Measurements from ENCODE around the gene PDZRN4.
A peak's percentile ranks its signal among the peaks of the same experiment; 100 is the strongest.

The PDZRN4 gene

DNA sequence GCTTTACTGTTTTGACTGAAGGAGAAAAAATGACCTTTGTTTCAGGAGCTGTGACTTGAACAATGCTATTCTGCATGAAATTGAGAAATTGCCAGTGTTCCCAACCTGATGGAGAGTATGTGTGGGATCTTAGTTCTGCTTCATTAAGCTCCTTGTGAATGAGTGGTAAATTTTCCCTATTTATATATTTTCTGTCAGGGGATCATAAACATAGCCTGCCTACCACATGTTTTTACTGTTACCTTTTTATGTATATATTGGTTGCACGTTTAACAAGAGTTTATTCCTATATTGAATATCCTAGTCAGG is 271.7 kb downstream of the PDZRN4 start:
- DNase-seq (ENCODE audit: low spot score), result no peak

DNA sequence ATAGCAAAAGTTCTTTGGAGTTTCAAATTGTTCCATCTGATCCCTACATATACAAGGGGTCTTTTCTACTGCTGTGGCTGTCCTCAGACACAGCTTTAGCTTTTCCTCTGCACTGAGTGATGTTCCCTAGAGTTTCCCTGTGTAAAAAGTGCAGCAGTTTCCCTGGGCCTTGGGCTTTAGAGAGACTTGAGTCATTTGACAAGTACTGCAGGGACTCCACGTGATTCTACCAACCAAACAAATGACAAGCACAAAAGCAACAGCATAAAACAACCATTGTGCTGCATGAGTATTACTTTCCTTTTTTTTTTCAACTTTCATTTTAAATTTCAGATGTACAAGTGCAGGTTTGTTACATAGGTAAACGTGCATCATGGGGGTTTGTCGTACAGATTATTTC is 272.8 kb downstream of the PDZRN4 start:
- no peak for DNase-seq (ENCODE audit: low spot score)

DNA sequence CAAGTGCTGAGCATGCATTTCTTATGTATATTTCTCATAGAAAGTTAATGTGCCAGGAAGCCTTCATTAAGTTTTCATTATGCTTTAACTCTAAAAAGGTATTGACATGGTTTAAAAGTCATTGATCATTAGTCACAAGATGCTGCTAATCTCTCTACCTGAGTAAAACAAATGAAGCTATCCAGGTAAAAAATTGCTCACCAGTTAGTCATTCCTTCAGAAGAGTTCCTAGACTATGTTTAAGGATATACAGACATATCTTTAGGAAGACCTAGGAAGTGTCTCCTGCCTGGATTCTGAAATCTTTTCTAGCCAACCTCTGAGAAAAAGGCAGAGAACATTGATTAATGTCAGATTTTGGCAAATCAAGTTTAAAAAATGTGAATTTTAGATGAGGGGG is 274.2 kb downstream of the PDZRN4 start:
- no peak for DNase-seq (ENCODE audit: low spot score)

DNA sequence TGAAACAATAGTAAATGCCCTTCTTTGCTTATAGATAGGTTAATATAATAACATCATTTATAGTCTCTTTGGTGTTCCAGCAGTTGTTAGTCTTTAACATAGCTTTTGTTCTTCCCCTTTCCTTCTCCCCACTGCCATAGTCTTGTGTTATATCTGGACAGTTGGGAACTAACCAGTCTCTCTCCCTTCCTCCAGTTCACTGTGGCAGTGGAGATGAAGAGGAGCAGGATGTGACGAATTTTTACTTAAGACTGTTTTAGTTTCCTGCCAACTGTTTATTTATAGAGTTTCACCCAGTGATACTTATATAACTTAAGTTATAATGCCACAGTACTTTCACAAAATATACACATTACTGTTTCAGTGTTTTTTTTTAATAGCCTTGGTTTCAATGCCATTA is 277.4 kb downstream of the PDZRN4 start:
- peak; percentile 56 for DNase-seq (ENCODE audit: low spot score)

DNA sequence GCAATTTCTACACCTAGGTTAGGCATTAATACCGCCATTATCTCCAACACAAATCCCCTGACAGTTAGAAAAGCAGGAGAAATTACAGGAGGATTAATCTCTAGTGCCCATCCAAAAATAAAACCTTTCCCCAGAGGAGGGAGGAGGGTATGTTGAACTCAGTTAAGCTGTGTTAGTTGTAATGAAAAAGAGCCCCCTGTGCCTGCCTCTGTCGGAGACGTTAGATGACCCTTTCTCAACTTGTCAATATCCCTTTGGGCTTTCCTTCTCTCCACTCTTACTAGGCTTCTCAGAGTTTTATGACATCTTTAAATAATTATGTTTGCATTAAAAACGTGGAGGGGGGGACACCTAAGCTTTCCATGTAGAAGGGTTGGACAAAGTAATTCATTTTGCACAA is 278.2 kb downstream of the PDZRN4 start:
- no peak for DNase-seq (ENCODE audit: low spot score)

DNA sequence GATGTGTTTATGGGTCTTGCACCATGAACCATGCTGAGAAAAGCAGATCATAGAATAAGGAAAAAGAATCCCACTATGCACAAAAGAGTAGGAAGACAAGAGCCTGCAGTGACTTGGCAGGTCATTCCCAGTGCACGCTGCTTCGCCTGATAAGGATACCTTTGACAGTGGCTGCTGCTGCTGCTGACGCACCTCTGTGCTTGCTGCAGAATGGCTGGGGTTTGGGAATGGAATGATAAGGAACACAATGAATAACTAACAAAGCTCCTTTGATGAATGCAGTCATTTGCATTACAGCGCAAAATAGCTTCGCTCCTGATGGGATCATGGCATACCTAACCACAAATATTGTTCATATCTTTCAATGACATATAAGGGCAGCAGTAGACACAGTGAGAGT is 278.7 kb downstream of the PDZRN4 start:
- DNase-seq (ENCODE audit: low spot score), result no peak

DNA sequence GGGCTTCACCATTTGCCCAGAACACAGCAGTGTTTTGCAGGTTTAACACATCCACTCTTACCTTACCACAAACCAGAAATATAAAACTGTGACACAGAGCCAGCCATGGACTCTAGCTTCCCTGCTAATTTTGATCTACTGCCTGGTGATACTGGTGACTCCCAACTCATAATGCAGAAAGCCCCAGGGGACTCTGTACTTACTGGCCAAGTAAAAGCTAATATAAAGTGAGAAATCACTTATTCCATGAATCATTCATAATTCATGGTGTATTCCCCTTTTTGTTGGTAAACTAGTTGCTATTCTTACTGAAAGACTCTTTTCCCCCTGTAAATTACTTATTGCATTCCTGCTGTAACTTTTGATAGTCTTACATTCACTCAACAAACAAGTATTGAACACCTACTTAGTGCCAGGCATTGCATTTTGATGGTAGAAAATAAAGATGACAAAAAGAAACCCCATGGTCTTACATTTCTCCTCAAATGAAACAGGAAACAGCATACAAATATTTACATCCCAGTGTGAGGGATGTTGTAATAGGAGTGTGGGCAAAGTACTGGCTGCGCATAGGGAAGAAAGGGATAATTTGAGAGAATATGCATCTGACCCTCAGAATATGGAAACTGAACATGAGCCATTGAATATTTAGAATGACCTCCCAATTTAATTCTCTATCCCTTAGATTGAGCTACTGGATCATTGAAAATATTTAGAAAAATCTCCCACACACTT is 279.6 kb downstream of the PDZRN4 start:
- DNase-seq (ENCODE audit: low spot score), result no peak

DNA sequence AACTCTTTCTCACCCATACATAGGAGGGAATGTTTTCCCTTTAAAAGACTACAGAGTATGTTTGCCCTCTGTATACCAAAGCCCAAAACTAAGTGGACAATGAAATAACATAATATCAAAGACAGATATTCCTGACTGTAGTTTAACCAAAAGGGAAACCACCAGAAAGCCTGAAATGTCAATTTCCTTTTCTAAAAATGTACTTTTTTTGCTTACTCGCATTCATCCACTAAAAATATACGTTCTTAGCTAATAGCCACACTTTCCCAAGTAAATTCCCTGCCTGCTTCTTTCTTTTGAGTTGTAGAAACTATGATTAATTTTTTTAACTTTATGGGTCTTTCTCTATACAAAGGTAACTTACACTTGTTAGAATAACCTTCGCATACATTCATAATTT is 280.2 kb downstream of the PDZRN4 start:
- no peak for DNase-seq (ENCODE audit: low spot score)

GRCh38 chr12:41468756-41469155 is 280.6 kb downstream of the PDZRN4 start:
- DNase-seq (ENCODE audit: low spot score), result no peak

- DNase-seq (ENCODE audit: low spot score), result no peak
Measured at GRCh38 chr12:41473441-41473840, 285.3 kb downstream of the PDZRN4 start.

DNA sequence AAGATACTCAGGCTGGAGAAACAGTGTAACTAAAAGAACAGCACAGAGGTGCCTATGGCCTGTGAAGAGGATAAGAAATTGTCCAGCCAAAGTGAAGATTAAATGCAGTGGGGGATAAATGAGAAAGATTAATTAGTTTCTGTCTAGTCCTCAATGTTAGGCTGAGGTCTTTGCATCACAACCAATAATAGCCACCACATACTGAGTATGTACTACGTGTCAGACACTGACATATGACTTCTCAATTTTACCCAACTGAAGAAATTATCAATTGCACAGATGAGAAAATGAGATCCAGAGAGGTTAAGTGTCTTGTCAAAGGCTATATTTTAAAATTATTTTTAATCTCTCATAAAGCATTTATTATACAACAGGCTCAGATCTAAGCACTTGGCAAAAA is 285.9 kb downstream of the PDZRN4 start:
- no peak for DNase-seq (ENCODE audit: low spot score)

GRCh38 chr12:41476499-41477439 is 288.6 kb downstream of the PDZRN4 start:
- no peak for DNase-seq (ENCODE audit: low spot score)

- no peak for DNase-seq (ENCODE audit: low spot score)
Measured at GRCh38 chr12:41479426-41479825, 291.3 kb downstream of the PDZRN4 start.

DNA sequence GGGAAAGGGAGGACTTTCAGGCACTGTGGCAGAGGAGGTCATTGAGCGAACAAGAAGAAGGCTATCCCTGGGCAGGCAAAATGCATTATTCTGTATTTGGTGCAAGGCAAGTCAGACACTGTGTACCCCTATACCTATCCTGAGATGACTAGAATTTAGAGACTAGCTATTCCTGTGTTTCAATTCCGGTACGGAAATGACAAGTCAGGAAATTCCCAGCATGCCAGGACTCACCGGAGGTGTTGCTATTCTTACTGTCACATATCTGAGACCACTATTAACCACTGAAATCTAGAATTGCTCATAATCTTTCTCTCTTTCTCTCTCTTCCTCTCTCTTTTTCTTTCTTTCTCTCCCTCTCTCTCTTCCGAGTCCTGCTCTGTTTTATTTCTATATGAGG is 297.1 kb downstream of the PDZRN4 start:
- DNase-seq (ENCODE audit: low spot score), result peak; percentile 93

DNA sequence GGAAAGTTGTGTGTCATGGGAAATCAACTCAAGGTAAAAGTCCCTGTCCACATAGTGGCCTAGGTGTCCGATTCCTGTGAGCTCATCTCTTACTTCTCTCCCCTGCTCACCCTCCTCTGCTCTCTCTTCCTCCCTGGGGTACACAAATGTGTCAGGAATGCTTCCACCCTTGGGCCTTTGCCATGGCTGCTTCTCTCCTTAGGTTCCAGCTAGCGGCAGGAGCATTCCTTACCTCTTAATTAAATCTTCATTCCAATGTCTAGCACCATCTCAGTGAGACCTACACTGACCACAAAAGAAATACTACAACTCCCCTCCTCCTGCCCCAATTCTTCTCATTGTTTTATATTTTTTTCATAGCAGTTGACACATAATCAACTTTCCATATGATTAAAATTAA is 298.6 kb downstream of the PDZRN4 start:
- no peak for DNase-seq (ENCODE audit: low spot score)

- no peak for DNase-seq (ENCODE audit: low spot score)
Measured at GRCh38 chr12:41496009-41496408, 307.9 kb downstream of the PDZRN4 start.

GRCh38 chr12:41497409-41497808 is 309.3 kb downstream of the PDZRN4 start:
- DNase-seq (ENCODE audit: low spot score), result no peak

GRCh38 chr12:41504976-41505375 is 316.9 kb downstream of the PDZRN4 start:
- no peak for DNase-seq (ENCODE audit: low spot score)

- DNase-seq (ENCODE audit: low spot score), result no peak
Measured at GRCh38 chr12:41507286-41507685, 319.2 kb downstream of the PDZRN4 start.

- DNase-seq (ENCODE audit: low spot score), result no peak
Measured at GRCh38 chr12:41509271-41510055, 321.3 kb downstream of the PDZRN4 start.

DNA sequence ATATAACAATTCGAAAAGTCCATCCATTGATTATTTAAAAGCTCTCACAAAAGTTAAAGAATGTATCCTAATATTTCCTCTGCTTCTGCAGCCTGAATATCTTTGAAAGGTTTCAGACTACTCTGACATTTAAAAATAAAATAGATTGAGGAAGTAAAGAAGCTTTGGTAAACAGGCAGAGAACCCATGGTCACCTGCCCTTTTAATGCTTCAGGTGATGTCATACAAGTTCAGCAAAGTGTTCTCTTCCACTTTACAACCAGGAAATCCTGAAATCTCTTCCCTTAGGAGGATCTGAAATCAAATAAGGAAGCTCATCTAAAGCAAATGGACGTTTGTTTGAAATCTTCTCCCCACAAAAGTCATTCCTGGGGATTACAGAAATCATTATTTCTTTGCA is 322.4 kb downstream of the PDZRN4 start:
- DNase-seq (ENCODE audit: low spot score), result no peak

- DNase-seq (ENCODE audit: low spot score), result no peak
Measured at GRCh38 chr12:41511247-41511646, 323.1 kb downstream of the PDZRN4 start.

- peak; percentile 77 for DNase-seq (ENCODE audit: low spot score)
Measured at GRCh38 chr12:41512497-41512896, 324.4 kb downstream of the PDZRN4 start.
